WERI-Rb-1 (cell line): ENCODE measurements around the gene ELMO3.

Source experiments
- DNase-seq: peaks from one replicate; pipeline ENCODE4 v3.0.0-alpha.2; 2020
- H3K27ac ChIP-seq: fragments of 250-450 bp; sonication (Bioruptor Pico); 2 replicates; pipeline ENCODE4 v1.5.1; 2020; ENCODE audit warnings: mild to moderate bottlenecking, moderate library complexity
- H3K27me3 ChIP-seq: fragments of 250-450 bp; sonication (Bioruptor Pico); 2 replicates; pipeline ENCODE4 v1.5.1; 2021; ENCODE audit warnings: mild to moderate bottlenecking, low read depth, moderate library complexity; ENCODE audit not compliant: insufficient read depth, severe bottlenecking
- H3K36me3 ChIP-seq: fragments of 250-450 bp; sonication (Bioruptor Pico); 2 replicates; pipeline ENCODE4 v1.5.1; 2020; ENCODE audit warnings: mild to moderate bottlenecking, moderate library complexity
- H3K4me3 ChIP-seq: 2 replicates; pipeline ENCODE4 v1.5.1; 2011; ENCODE audit warnings: low read depth, mild to moderate bottlenecking, control low read depth, low read length
- H3K9me3 ChIP-seq: fragments of 250-450 bp; sonication (Bioruptor Pico); 2 replicates; pipeline ENCODE4 v1.5.1; 2021; ENCODE audit warnings: mild to moderate bottlenecking, moderate library complexity; ENCODE audit not compliant: severe bottlenecking
- CTCF ChIP-seq: IDR thresholded peaks from 2 replicates; pipeline ENCODE4 v1.5.1; 2011; ENCODE audit warnings: low read depth, mild to moderate bottlenecking, control low read depth, inconsistent platforms, low read length

Gene ELMO3

DNA sequence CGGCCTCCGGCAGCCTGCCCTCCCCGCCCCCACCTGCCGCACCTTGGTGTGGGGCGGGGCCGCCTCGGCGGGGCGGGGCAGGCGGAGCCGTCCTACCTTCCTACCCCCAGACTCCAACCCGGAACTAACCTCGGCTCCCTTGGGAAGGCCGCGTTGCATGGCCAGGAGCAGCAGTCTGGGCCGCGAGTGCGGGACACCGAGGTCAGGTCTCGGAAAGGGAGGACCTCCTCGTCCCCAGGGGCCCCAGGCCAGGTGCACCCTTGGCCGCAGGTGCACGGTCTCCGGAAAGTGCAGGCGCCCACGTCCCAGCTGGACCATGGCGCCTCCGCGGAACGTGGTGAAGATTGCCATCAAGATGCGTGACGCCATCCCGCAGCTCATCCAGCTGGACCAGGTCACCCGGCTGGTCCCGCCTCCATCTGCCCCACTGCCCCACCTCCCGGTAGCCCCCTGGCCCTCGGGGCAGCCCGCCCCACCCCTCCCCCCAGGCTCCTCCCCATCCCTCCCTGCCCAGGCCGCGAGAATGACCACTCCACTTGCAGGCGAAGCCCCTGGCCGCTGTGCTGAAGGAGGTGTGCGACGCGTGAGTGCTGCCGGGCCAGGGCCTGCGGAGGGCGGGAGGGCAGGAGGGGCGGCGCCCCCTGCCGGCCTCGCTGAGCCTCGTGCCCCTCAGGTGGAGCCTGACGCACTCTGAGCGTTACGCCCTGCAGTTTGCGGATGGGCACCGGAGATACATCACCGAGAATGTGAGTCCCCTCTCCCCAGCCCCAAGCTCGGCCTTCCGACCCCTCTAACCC lies at the start of gene ELMO3:
Gene ELMO3, plus strand, starts transcription at position 121 of the 797 bp plus-strand sequence. Its CDS starts 196 bp downstream, at position 317.
- peaks cover 83% of the 10 kb centered on the region for H3K36me3 ChIP-seq
- no peak for TF ChIP-seq CTCF
- DNase-seq: no peak
- no peaks in the 10 kb centered on the region for H3K9me3 ChIP-seq
- H3K27ac ChIP-seq: no peak within 1 kb of the TSS
- no peaks in the 10 kb centered on the region for H3K27me3 ChIP-seq
- no peak within 1 kb of the TSS for H3K4me3 ChIP-seq

- Histone ChIP-seq H3K36me3 (peaks cover 39% of the 10 kb centered on the region), H3K27me3 (no peaks in the 10 kb centered on the region), H3K27ac (no peak overlapping the region), H3K4me3 (no peak overlapping the region), H3K9me3 (no peaks in the 10 kb centered on the region)
- no peak for DNase-seq
- 0 out of 2 replicates have a peak, but pooled peaks have one; percentile 18 for TF ChIP-seq CTCF
These were observed 49.5 kb upstream of the ELMO3 start for GRCh38 chr16:67149276-67150046.

- Histone ChIP-seq H3K27me3 (no peaks in the 10 kb centered on the region), H3K27ac (peak overlapping the region; percentile 70), H3K36me3 (peaks cover 34% of the 10 kb centered on the region), H3K9me3 (no peaks in the 10 kb centered on the region), H3K4me3 (peak overlapping the region; percentile 55)
- DNase-seq: no peak
- TF ChIP-seq CTCF: peak; percentile 11; the same call in 1 of the 2 replicates
These were observed 48.7 kb upstream of the ELMO3 start for GRCh38 chr16:67150047-67150832.

- Histone ChIP-seq H3K27me3 (peaks cover 5% of the 10 kb centered on the region), H3K9me3 (no peaks in the 10 kb centered on the region), H3K4me3 (peak within 1 kb of the TSS; percentile 55), H3K27ac (peak within 1 kb of the TSS; percentile 70), H3K36me3 (peaks cover 27% of the 10 kb centered on the region)
- DNase-seq: peak; percentile 69
- no peak for TF ChIP-seq CTCF
These were observed 48.0 kb upstream of the ELMO3 start, which contains the start of gene B3GNT9 for GRCh38 chr16:67150833-67151396. TSS of gene B3GNT9 (minus strand) at chr16:67150998. CDS start at chr16:67150485, 513 bp downstream.

DNA sequence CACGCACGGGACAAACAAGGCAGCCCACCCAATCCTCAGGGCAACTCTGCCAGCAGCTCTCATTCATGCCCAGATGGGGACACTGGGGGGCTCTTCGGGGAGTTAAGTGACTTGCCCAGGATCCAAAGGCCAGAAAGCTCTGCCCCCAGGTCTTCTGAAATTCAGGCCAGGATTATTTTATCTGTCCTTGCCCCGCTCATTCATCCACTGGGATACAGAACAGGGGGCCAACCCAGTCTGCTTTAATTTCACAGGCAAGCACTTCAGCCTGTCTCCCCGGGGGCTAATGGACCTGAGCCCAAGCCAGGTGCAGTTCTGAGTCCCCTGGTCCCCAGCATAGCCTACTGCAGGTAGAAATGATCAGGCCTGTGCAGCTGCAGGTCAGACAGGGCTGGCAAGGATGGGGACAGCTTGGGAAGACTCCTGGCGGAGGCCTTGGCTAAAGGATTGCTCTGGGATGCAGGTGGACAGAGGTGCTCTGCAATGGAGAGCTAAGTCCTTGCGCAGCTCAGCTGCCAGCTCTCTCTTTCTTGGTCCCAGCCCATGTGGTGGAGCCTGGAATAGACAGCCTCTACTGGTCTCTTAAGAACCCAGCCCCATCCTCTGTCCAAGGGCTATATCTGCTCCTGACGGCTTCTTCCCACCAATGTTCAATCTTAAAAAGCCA lies 47.4 kb upstream of the ELMO3 start:
- Histone ChIP-seq H3K27ac (peak overlapping the region; percentile 70), H3K27me3 (peaks cover 6% of the 10 kb centered on the region), H3K4me3 (no peak overlapping the region; the same call in 1 of the 2 replicates), H3K9me3 (no peaks in the 10 kb centered on the region), H3K36me3 (peaks cover 21% of the 10 kb centered on the region)
- no peak for TF ChIP-seq CTCF
- no peak for DNase-seq
